RWPE1 (cell line): ENCODE measurements around the gene CNOT11.
"Not testable (repeated sequence)": the region's sequence is repeated elsewhere in the genome, so short reads cannot be mapped to it uniquely, and the experiment has no call there.

Experiments used
- CTCF ChIA-PET: fragments of 350-600 bp; sonication (Branson Sonifier 250); formaldehyde crosslinking; extraction: SDS; loops from one replicate; lab custom pipeline; 2021; lab: Yijun Ruan, JAX
- POLR2A ChIA-PET: fragments of 400-600 bp; formaldehyde crosslinking; extraction: SDS; loops from one replicate; lab custom pipeline; 2020; ENCODE audit warnings: antibody characterized with exemption; ENCODE audit not compliant: low non-redundant PET; lab: Yijun Ruan, JAX
- DNase-seq: peaks from one replicate; pipeline ENCODE4 v3.0.0; 2012; ENCODE audit warnings: low spot score
- H3K27ac ChIP-seq: fragments of 450-650 bp; 2 replicates; pipeline ENCODE4 v1.5.1; 2017
- TF ChIP-seq, protein P1 (sequence below): fragments of 450-650 bp; conservative IDR thresholded peaks from 2 replicates; pipeline ENCODE4 v1.5.1; 2017; ENCODE audit warnings: low read depth, mild to moderate bottlenecking

CNOT11 gene

GRCh38 chr2:101307950-101308431 is 55.3 kb downstream of the CNOT11 start:
- ChIA-PET POLR2A (interaction anchor here (0.6 to 1.7 kb wide), 2 partner anchors 20 to 381 kb away, joined by 5 to 11 read pairs; no protein-coding TSS in a partner anchor), CTCF (interaction anchor here (0.6 to 1.6 kb wide), 2 partner anchors 34 to 78 kb away, joined by 3 to 5 read pairs; no protein-coding TSS in a partner anchor)

DNA sequence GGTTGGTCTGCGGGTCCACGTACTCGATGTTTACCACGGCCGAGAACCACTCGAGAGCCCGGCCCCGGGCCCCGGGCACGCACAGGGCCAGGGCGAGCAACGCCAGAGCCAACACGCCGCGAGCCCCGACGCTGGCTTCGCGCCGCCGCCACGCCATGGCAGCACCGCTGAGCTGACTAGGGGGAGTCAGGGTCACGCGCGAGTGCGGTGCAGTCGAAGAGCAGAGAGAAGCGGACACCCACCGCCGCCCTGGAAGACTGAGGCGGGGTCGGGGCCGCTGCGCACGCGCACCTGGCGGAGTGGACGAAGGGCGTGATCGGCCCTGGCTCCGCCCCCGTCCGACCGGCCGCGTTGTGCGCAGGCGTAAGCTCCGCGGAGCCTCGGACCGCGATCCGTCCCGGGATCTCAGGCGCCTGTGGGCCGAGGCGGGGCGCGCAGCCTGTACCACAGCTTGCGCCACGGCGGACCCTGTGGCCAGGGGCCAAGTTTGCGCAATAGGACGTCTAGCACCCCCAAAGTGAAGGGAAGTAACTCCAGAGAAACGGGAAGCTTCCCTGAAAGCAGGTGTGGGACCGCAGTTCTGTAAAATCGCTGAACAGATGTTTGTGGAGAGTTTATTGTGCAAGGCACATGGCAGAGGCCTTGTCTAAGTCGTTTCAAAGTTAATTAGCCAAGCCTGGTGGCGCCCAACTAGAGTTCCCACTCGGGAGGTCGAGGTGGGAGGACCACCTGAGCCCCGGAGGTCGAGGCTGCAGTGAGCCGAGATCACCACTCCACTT is 55.9 kb downstream of the CNOT11 start, which contains the start of gene RNF149:
TSS of gene RNF149 (minus strand) at position 270 of the 779 bp plus-strand sequence. CDS start at position 157, 113 bp downstream.
- DNase-seq, result peak; percentile 100
- TF ChIP-seq, protein P1, sequence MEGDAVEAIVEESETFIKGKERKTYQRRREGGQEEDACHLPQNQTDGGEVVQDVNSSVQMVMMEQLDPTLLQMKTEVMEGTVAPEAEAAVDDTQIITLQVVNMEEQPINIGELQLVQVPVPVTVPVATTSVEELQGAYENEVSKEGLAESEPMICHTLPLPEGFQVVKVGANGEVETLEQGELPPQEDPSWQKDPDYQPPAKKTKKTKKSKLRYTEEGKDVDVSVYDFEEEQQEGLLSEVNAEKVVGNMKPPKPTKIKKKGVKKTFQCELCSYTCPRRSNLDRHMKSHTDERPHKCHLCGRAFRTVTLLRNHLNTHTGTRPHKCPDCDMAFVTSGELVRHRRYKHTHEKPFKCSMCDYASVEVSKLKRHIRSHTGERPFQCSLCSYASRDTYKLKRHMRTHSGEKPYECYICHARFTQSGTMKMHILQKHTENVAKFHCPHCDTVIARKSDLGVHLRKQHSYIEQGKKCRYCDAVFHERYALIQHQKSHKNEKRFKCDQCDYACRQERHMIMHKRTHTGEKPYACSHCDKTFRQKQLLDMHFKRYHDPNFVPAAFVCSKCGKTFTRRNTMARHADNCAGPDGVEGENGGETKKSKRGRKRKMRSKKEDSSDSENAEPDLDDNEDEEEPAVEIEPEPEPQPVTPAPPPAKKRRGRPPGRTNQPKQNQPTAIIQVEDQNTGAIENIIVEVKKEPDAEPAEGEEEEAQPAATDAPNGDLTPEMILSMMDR, result no peak
- ChIA-PET CTCF (interaction anchor here (0.6 to 1.6 kb wide), 2 partner anchors 33 to 78 kb away, joined by 3 to 5 read pairs; no protein-coding TSS in a partner anchor), POLR2A (interaction anchor here (0.6 to 1.7 kb wide), 2 partner anchors 19 to 380 kb away, joined by 5 to 11 read pairs; no protein-coding TSS in a partner anchor)
- H3K27ac ChIP-seq, result peak within 1 kb of the TSS; percentile 85

More at GRCh38 chr2:101307950-101308431, 55.3 kb downstream of the CNOT11 start:
- peak overlapping the region; percentile 85 for H3K27ac ChIP-seq
- DNase-seq, result peak; percentile 20
- TF ChIP-seq, protein P1, result no peak

DNA sequence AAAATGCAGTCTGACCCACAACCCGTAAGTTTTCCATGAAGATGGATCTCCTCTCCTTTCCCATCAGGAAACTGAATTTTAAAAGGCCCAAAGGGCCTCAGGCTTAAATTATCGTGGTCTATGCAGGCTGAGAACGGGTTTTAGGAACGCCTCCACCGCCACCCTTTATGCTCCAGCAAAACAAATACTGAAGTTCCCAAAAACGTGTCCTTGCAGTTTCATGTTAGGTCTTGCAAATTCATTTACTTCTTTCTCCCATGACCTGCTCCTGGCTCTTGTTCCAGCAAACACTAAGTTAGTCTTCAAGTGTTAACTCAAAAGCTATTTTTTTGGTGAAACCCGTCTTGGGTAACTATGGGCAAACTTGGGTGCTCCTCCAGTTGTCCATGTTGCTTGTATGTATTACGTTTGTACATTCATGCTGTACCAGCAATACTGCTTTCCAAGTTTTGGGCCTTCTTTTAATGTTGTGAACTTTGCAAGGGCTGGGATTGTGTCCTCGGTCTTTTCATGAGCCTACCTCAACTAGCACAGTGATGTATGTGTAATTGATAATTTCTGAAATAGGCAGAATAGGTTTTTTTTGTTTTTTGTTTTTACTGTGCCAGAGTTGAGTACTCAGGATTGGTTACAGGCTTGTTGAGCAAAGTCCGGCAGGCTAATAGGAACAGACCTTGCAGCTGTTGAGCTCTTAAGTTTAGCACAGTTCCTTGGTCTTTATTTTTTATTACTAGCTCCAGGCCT is 57.6 kb downstream of the CNOT11 start:
- POLR2A ChIA-PET, result no interaction called here
- CTCF ChIA-PET, result interaction anchor here (0.7 to 0.9 kb wide), 2 partner anchors 32 to 390 kb away, joined by 3 to 5 read pairs; no protein-coding TSS in a partner anchor
- H3K27ac ChIP-seq, result no peak overlapping the region
- no peak for DNase-seq
- TF ChIP-seq, protein P1, result no peak

DNA sequence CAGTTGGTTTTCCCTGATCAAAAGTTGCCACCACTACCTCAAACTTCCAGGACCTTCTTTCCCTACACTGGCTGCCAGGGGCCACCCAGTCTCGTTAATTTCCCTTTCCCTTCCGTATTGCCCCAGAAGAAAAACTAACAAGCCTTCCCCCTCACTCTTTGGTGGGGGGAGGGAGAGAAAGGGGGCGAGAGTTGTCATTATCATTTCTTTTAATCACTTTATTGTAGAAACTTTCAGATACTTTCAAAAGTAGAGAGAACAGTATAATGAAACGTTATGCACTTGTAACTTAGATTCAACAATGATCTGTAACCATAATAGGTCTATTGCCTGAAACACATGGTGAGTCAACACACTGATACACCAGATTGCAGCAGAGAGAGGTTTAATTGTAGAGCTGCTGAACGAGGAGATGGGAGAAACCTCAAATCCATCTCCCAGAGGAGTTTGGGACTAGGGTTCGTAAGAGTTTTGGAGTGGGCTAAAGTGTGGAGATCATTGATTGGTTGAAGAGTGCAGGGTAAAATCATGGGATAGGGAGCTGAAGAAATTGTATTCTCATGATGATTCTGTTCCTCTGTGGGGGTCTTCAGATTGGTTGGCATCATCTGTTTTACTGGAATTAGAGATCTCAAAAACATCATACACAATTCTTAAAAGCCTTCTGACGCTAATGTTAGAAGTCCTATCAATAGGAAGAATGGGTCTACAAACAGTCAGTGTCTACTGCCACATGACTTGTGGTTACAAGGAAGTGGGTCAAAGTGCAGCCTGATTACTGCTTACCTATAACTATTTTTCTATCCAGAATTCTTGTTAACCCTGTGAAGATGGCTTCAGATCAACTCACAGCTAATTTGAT is 58.4 kb downstream of the CNOT11 start:
- H3K27ac ChIP-seq, result no peak overlapping the region
- TF ChIP-seq, protein P1, result no peak
- no peak for DNase-seq
- ChIA-PET POLR2A (no interaction called here), CTCF (interaction anchor here (0.7 to 0.9 kb wide), 2 partner anchors 31 to 389 kb away, joined by 3 to 5 read pairs; no protein-coding TSS in a partner anchor)

DNA sequence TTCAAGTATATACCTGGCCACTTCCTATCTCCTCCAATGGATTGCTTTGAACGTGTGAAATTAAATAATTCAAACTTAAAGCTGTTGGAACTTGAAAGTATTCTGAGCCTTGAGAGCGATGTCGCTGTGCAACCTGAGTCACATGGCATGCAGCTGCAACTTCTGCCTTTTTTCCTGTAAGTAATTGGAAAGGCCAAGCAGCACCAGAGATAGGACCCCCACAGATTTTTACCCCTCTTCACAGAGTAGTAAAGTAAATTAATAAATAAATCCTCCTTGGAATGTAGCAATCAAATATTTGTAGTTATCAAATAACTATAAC is 59.0 kb downstream of the CNOT11 start:
- H3K27ac ChIP-seq, result no peak overlapping the region
- POLR2A ChIA-PET, result no interaction called here
- DNase-seq, result no peak
- CTCF ChIA-PET, result no interaction called here
- TF ChIP-seq, protein P1, result no peak

- POLR2A ChIA-PET, H3K27ac ChIP-seq, DNase-seq, CTCF ChIA-PET: not testable (repeated sequence)
Measured at GRCh38 chr2:101316568-101316967, 63.9 kb downstream of the CNOT11 start.
